Left ventricle myocardium inferior (tissue), 1 donor: ENCODE results near the gene ADAT3. TPM values are rescaled to one million over a fixed set of nuclear protein-coding genes. Genes with fewer than 3 reads are reported as not detected.

ENCODE experiments used
- DNase-seq: peaks from one replicate; pipeline ENCODE4 v3.0.0-alpha.2; 2020
- H3K27ac ChIP-seq: fragments of 200-600 bp; replicated peaks from 2 replicates; pipeline ENCODE4 v1.8.0; 2021
- H3K27me3 ChIP-seq: fragments of 200-600 bp; 2 replicates; pipeline ENCODE4 v1.8.0; 2021; ENCODE audit warnings: low read depth
- H3K36me3 ChIP-seq: fragments of 200-600 bp; 2 replicates; pipeline ENCODE4 v1.8.0; 2021
- H3K4me1 ChIP-seq: fragments of 200-600 bp; 2 replicates; pipeline ENCODE4 v1.8.0; 2021
- H3K4me3 ChIP-seq: fragments of 200-600 bp; 2 replicates; pipeline ENCODE4 v1.8.0; 2021; ENCODE audit warnings: mild to moderate bottlenecking, moderate library complexity
- H3K9me3 ChIP-seq: fragments of 200-600 bp; replicated peaks from 2 replicates; pipeline ENCODE4 v1.8.0; 2021
- CTCF ChIP-seq: fragments of 200-600 bp; IDR thresholded peaks from 2 replicates; pipeline ENCODE4 v1.8.0; 2021; ENCODE audit warnings: antibody characterized with exemption, mild to moderate bottlenecking, borderline replicate concordance
- intact Hi-C: fragments of 100-400 bp; cut with micrococcal nuclease; formaldehyde crosslinking; loops from one replicate; pipeline ENCODE4 v1.11.0; 2022
- total RNA-seq: library from RNA; stranded (reverse); fragmentation: NEBNext Ultra II Directional; extraction: Animal tissue kit (Norgen Biotek cat#: 25700); gene quantifications from one replicate; pipeline ENCODE4 v1.2.1, GENCODE V29; 2021
- donor health status: DM: no; HTN: yes; CAD: no; lungs with severe emphysema.

ADAT3 gene
- total RNA-seq, 1 donor from 2014 or later, result 1.8 TPM

GRCh38 chr19:1862068-1862423, 43.2 kb upstream of the ADAT3 start:
- intact Hi-C loops, result no loop called here
- Histone ChIP-seq H3K36me3 (no peaks in the 10 kb centered on the region), H3K4me1 (peaks cover 68% of the 10 kb centered on the region), H3K9me3 (no peaks in the 10 kb centered on the region), H3K27ac (peak overlapping the region; percentile 95), H3K4me3 (peak overlapping the region; percentile 96), H3K27me3 (no peaks in the 10 kb centered on the region)
- TF ChIP-seq CTCF, result no peak
- no peak for DNase-seq

- Histone ChIP-seq H3K36me3 (no peaks in the 10 kb centered on the region), H3K27ac (peak overlapping the region; percentile 95), H3K4me1 (peaks cover 62% of the 10 kb centered on the region), H3K27me3 (no peaks in the 10 kb centered on the region), H3K4me3 (peak overlapping the region; percentile 96), H3K9me3 (no peaks in the 10 kb centered on the region)
- intact Hi-C loops, result no loop called here
- TF ChIP-seq CTCF, result no peak
- DNase-seq, result no peak
Observed at GRCh38 chr19:1862424-1863327, 42.5 kb upstream of the ADAT3 start.

- Histone ChIP-seq H3K4me3 (peak within 1 kb of the TSS; percentile 96), H3K27ac (peak within 1 kb of the TSS; percentile 95), H3K9me3 (no peaks in the 10 kb centered on the region), H3K4me1 (peaks cover 56% of the 10 kb centered on the region), H3K27me3 (no peaks in the 10 kb centered on the region), H3K36me3 (no peaks in the 10 kb centered on the region)
- no peak for DNase-seq
- TF ChIP-seq CTCF, result no peak
- intact Hi-C loops, result no loop called here
Observed at GRCh38 chr19:1863328-1863637, 41.9 kb upstream of the ADAT3 start, which contains the start of gene KLF16. KLF16 (minus strand) TSS chr19:1863579; CDS start chr19:1863497, 82 bp downstream.

DNA sequence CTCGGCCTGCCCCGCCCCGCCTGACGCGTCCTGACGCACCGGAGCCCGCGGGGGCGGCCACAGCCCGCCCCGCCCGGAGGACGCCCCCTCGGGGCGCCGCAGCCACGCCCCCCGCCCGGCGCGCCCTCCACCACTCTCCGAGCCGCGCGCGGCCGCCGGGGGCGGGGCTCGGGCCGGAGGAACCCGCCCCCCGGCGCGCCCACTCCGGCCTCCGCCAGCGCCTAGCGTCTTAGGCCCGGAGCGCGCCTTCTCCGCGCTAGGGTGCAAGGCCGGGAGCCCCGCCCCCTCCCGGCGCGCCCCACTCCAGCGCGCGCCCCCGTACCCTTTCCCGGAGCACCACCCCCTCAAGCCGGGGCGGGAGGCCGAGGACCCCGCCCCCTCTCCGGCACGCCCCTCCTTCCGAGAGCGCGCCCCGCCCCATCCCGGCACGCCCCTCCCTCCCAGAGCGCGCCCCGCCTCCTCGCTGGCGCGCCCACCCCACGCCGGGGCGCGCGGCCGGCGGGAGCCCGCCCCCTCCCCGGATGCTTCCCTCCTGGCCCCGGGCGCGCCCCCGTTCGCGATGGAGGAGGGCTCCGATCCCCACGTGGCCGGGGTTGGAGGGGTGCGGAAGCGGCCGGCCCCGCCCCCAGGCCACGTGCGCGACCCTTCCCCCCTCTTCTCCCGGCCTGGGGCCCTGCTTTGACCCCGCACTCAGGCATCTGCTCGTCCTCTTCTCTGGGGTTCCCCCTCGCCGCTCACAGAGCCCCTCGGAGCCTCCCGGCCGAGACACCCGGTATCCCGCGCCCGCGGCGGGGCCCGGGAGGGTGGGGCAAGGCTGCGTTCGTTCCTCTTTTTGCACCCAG, 41.3 kb upstream of the ADAT3 start:
- peak overlapping the region; percentile 95 for H3K27ac ChIP-seq
- peak; percentile 91 for DNase-seq
- H3K36me3 ChIP-seq, result no peaks in the 10 kb centered on the region
- no peaks in the 10 kb centered on the region for H3K9me3 ChIP-seq
- TF ChIP-seq CTCF, result no peak
- H3K27me3 ChIP-seq, result no peaks in the 10 kb centered on the region
- H3K4me3 ChIP-seq, result peak overlapping the region; percentile 96
- peaks cover 50% of the 10 kb centered on the region for H3K4me1 ChIP-seq
- intact Hi-C loops, result no loop called here

- intact Hi-C loops, result no loop called here
- peak overlapping the region; percentile 95 for H3K27ac ChIP-seq
- no peaks in the 10 kb centered on the region for H3K27me3 ChIP-seq
- H3K9me3 ChIP-seq, result no peaks in the 10 kb centered on the region
- H3K36me3 ChIP-seq, result no peaks in the 10 kb centered on the region
- H3K4me1 ChIP-seq, result peaks cover 43% of the 10 kb centered on the region
- H3K4me3 ChIP-seq, result peak overlapping the region; percentile 96
- TF ChIP-seq CTCF, result peak; percentile 89
- DNase-seq, result peak; percentile 75
Observed at GRCh38 chr19:1864480-1865171, 40.6 kb upstream of the ADAT3 start.
